ENCODE data around the gene TRAP1.

DNA sequence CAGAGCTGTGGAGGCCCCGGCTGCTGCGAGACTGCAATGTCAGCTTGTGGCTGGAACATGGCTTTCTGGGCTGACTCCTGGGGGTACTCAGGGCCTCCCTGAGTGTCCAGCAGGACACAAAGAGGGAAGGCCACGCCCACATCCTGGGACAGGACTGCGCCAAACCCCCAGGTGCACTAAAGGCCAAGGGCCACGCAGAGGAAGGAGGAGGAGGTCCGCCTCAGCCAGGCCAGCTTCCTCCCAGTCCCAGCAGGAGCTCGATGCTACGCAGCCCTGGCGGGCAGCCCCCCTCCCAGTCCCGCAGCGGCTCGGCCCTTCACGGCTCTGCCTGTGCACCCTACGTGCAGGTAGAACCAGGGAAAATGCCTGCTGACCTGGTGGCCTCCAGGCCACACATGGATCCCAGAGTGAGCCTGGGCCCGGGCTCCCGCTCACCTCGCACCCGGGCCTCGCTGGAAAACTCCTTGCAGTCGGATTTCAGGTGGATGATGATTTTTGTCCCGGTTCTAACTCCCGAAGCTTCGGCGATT lies 41.7 kb downstream of the TRAP1 start:
- TF ChIP-seq, protein P1, sequence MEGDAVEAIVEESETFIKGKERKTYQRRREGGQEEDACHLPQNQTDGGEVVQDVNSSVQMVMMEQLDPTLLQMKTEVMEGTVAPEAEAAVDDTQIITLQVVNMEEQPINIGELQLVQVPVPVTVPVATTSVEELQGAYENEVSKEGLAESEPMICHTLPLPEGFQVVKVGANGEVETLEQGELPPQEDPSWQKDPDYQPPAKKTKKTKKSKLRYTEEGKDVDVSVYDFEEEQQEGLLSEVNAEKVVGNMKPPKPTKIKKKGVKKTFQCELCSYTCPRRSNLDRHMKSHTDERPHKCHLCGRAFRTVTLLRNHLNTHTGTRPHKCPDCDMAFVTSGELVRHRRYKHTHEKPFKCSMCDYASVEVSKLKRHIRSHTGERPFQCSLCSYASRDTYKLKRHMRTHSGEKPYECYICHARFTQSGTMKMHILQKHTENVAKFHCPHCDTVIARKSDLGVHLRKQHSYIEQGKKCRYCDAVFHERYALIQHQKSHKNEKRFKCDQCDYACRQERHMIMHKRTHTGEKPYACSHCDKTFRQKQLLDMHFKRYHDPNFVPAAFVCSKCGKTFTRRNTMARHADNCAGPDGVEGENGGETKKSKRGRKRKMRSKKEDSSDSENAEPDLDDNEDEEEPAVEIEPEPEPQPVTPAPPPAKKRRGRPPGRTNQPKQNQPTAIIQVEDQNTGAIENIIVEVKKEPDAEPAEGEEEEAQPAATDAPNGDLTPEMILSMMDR (IDR thresholded peaks at IDR 0.05; ENCODE audit: low read length): no peak
- no peak for TF ChIP-seq EZH2 (IDR thresholded peaks at IDR 0.05; ENCODE audit: borderline replicate concordance, low read length)

Measured in OCI-LY1 (cell line).